CD8-positive, alpha-beta memory T cell (primary cell): ENCODE measurements around the gene TNIK. TPM values are rescaled to one million over a fixed set of nuclear protein-coding genes. Genes with fewer than 3 reads are reported as not detected.

ENCODE experiments used
- CTCF ChIA-PET: fragments of 350-600 bp; sonication (Branson Sonifier 250); formaldehyde crosslinking; loops from one replicate; lab custom pipeline; 2021; ENCODE audit warnings: antibody characterized with exemption; lab: Charles Lee
- POLR2A ChIA-PET: fragments of 350-600 bp; sonication (Branson Sonifier 250); formaldehyde crosslinking; loops from one replicate; lab custom pipeline; 2021; ENCODE audit warnings: antibody characterized with exemption; lab: Charles Lee
- DNase-seq, 5 donors: peaks; one replicate each; pipeline versions ENCODE4 v3.0.0 to v3.0.0-alpha.2; 2020 to 2022; ENCODE audit warnings: mixed read lengths in 1 of 5
- H3K27ac ChIP-seq: one replicate; pipeline ENCODE4 v1.7.0; 2013; ENCODE audit warnings: low read depth, mild to moderate bottlenecking, low read length, moderate library complexity
- H3K27me3 ChIP-seq: 2 replicates; pipeline ENCODE4 v1.7.0; 2013; ENCODE audit warnings: low read length, mild to moderate bottlenecking; ENCODE audit not compliant: insufficient read depth, poor library complexity, severe bottlenecking
- H3K36me3 ChIP-seq: 2 replicates; pipeline ENCODE4 v1.7.0; 2013; ENCODE audit warnings: mild to moderate bottlenecking, low read length, moderate library complexity; ENCODE audit not compliant: insufficient read depth
- H3K4me1 ChIP-seq: 2 replicates; pipeline ENCODE4 v1.7.0; 2013; ENCODE audit warnings: mild to moderate bottlenecking, low read length, moderate library complexity; ENCODE audit not compliant: insufficient read depth
- H3K4me3 ChIP-seq: 2 replicates; pipeline ENCODE4 v1.7.0; 2013; ENCODE audit warnings: mild to moderate bottlenecking, low read length
- H3K9me3 ChIP-seq: 2 replicates; pipeline ENCODE4 v1.7.0; 2013; ENCODE audit warnings: mild to moderate bottlenecking, low read length
- H3K27ac Mint-ChIP-seq, 8 donors: one replicate each; pipeline ENCODE4 v1.8.0; 2020 to 2021; ENCODE audit warnings: mixed read lengths in 8 of 8, mild to moderate bottlenecking in 6 of 8, inconsistent platforms in 3 of 8, moderate library complexity in 3 of 8
- H3K27me3 Mint-ChIP-seq, 2 donors: one replicate each; pipeline ENCODE4 v1.8.0; 2020 to 2021; ENCODE audit warnings: mixed read lengths in 2 of 2, mild to moderate bottlenecking in 1 of 2, moderate library complexity in 1 of 2
- H3K36me3 Mint-ChIP-seq, 3 donors: one replicate each; pipeline ENCODE4 v1.8.0; 2020 to 2021; ENCODE audit warnings: mixed read lengths in 3 of 3, inconsistent platforms in 1 of 3, mild to moderate bottlenecking in 1 of 3
- H3K4me1 Mint-ChIP-seq, 3 donors: one replicate each; pipeline ENCODE4 v1.8.0; 2020 to 2021; ENCODE audit warnings: mixed read lengths in 3 of 3, inconsistent platforms in 1 of 3, mild to moderate bottlenecking in 1 of 3
- H3K4me3 Mint-ChIP-seq, 7 donors: one replicate each; pipeline ENCODE4 v1.8.0; 2020 to 2021; ENCODE audit warnings: mixed read lengths in 7 of 7, mild to moderate bottlenecking in 6 of 7, moderate library complexity in 4 of 7, inconsistent platforms in 2 of 7
- H3K9me3 Mint-ChIP-seq, 5 donors: one replicate each; pipeline ENCODE4 v1.8.0; 2020 to 2022; ENCODE audit warnings: mixed read lengths in 5 of 5, mild to moderate bottlenecking in 3 of 5, moderate library complexity in 2 of 5, inconsistent platforms in 1 of 5
- polyA plus RNA-seq: library from polyadenylated mRNA; unstranded; fragments of 300-500 nt; fragmentation: Illumina TruSeq; gene quantifications from one replicate; pipeline ENCODE4 v1.2.3, GENCODE V29; 2021
- total RNA-seq, 2 experiments: library from RNA; stranded (reverse); gene quantifications; one replicate each; pipeline ENCODE4 v1.2.3, GENCODE V29; 2021

TNIK gene
- total and polyA plus RNA-seq, 3 experiments from 2014 or later, result 15.9 to 19.2 (median 17.7) TPM

DNA sequence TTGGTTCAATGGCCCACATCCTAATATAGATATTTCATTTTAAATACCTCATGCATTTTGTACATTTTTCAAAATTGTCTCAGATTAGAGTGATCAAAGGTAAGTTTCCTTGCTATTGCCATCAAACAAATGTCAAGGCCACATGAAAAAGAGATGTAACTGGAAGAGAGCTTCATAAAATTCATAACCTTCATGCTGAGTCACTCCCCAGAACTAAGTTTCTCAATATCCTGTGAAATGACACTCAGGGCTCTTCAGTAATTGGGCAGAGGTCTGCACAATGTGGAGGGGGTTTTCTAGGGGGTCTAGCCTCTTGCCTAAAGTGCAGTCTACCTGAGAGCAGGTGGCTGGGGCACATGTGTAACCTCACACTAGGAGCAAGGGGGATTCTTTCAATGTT, 281.5 kb downstream of the TNIK start:
- no peak overlapping the region for H3K27ac ChIP-seq
- no peaks in the 10 kb centered on the region for H3K27me3 ChIP-seq
- ChIA-PET POLR2A (no interaction called here), CTCF (no interaction called here)
- Mint-ChIP-seq H3K4me3 (no peak overlapping the region), H3K27me3 (no peaks in the 10 kb centered on the region), H3K9me3 (no peaks in the 10 kb centered on the region), H3K36me3 (peaks cover 15 to 70% (median 44%) of the 10 kb centered on the region in 3 donors), H3K27ac (peak overlapping the region in 2 of 8 donors; percentile 36 to 56), H3K4me1 (peaks cover 9 to 55% (median 9%) of the 10 kb centered on the region in 3 donors)
- H3K4me1 ChIP-seq, result no peaks in the 10 kb centered on the region
- H3K36me3 ChIP-seq, result peaks cover 6% of the 10 kb centered on the region
- no peaks in the 10 kb centered on the region for H3K9me3 ChIP-seq
- H3K4me3 ChIP-seq, result no peak overlapping the region
- no peak for DNase-seq

DNA sequence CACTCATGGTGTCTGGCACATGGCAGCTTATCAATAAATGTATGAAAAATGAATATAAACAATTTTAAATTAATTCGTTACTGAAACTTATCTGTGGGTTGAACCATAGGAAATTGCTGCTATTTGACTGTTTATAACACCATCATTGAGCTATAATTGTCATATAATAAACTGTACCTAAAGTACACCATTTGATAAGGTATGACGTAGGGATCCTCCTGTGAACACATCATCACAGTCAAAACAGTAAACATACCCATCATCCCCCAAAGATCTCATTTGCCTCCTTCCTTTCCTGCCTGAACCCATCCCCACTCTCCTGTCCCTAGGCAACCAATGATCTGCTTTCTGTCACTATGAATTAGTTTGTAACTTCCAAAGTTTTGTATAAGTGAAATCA, 282.7 kb downstream of the TNIK start:
- Histone ChIP-seq H3K4me1 (no peaks in the 10 kb centered on the region), H3K9me3 (no peaks in the 10 kb centered on the region), H3K27ac (no peak overlapping the region), H3K36me3 (peaks cover 6% of the 10 kb centered on the region), H3K27me3 (no peaks in the 10 kb centered on the region), H3K4me3 (no peak overlapping the region)
- DNase-seq, result no peak
- H3K36me3 Mint-ChIP-seq, result peaks cover 9 to 70% (median 38%) of the 10 kb centered on the region in 3 donors
- H3K27ac Mint-ChIP-seq, result no peak overlapping the region
- H3K27me3 Mint-ChIP-seq, result no peaks in the 10 kb centered on the region
- CTCF ChIA-PET, result no interaction called here
- POLR2A ChIA-PET, result no interaction called here
- no peak overlapping the region for H3K4me3 Mint-ChIP-seq
- H3K4me1 Mint-ChIP-seq, result peaks cover 3 to 46% (median 7%) of the 10 kb centered on the region in 3 donors
- no peaks in the 10 kb centered on the region for H3K9me3 Mint-ChIP-seq

DNA sequence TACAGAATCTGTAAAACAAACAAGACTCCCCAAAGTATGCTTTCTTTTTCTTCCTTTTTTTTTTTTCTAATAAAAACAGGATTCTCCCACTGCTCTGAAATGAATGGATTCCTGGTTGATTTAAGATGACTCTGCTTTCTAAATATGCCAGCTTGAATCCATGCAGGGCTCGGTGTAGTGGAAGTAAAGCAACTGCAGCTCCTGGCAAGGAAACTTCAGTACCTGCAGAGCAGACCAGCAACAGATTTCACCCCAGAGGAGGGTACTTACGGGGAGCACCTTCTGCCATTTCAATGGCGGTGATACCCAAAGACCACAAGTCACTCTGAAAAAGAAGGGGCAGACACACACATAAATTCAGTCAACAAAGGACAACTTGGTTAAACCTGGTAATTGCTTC, 283.1 kb downstream of the TNIK start:
- Histone ChIP-seq H3K9me3 (no peaks in the 10 kb centered on the region), H3K4me3 (no peak overlapping the region), H3K36me3 (peaks cover 6% of the 10 kb centered on the region), H3K27me3 (no peaks in the 10 kb centered on the region), H3K4me1 (no peaks in the 10 kb centered on the region), H3K27ac (no peak overlapping the region)
- Mint-ChIP-seq H3K36me3 (peaks cover 9 to 69% (median 36%) of the 10 kb centered on the region in 3 donors), H3K27me3 (no peaks in the 10 kb centered on the region), H3K4me3 (no peak overlapping the region), H3K4me1 (peaks cover 3 to 42% (median 7%) of the 10 kb centered on the region in 3 donors), H3K9me3 (no peaks in the 10 kb centered on the region), H3K27ac (peak overlapping the region in 1 of 8 donors; percentile 21)
- ChIA-PET CTCF (no interaction called here), POLR2A (no interaction called here)
- DNase-seq, result no peak

DNA sequence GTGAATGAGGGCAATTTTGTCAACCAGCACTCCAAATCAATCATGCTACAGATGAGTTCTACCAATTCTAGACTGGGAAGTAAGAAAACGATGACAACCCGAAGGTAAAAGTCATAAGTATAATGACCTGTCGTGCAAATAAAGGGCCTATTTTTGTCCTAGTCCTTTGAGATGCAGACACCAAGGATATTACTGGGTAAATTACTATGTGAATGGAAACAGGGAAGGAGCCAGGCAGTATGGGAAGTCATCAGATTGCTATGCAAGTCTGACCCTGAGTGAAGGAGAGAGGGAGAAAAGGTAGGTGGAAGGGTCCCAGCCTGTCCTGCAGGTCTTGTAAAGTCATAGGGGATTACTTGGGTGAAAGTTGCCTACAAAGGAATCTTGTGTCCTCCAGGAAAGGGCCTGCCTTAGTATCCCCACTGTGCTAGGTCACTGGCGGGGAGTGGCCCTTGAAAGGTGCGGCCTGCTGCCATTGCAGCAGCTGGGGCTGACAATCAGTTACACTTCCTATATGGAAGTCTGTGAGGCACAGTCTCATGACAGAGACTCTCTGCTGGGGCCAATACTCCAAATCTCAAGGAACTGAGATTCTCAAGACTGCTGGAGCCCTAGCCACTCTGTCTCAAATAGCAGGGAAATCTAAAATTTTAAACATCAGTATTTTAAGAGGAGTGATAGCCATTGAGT, 283.8 kb downstream of the TNIK start:
- POLR2A ChIA-PET, result no interaction called here
- Histone ChIP-seq H3K4me3 (no peak overlapping the region), H3K36me3 (peaks cover 13% of the 10 kb centered on the region), H3K9me3 (no peaks in the 10 kb centered on the region), H3K27ac (no peak overlapping the region), H3K27me3 (no peaks in the 10 kb centered on the region), H3K4me1 (no peaks in the 10 kb centered on the region)
- no peaks in the 10 kb centered on the region for H3K9me3 Mint-ChIP-seq
- no peaks in the 10 kb centered on the region for H3K27me3 Mint-ChIP-seq
- H3K4me3 Mint-ChIP-seq, result no peak overlapping the region
- peaks cover 3 to 38% (median 7%) of the 10 kb centered on the region in 3 donors for H3K4me1 Mint-ChIP-seq
- CTCF ChIA-PET, result no interaction called here
- H3K36me3 Mint-ChIP-seq, result peaks cover 6 to 71% (median 35%) of the 10 kb centered on the region in 3 donors
- DNase-seq, result no peak
- peak overlapping the region in 4 of 8 donors; percentile 1 to 31 (median 16) for H3K27ac Mint-ChIP-seq

DNA sequence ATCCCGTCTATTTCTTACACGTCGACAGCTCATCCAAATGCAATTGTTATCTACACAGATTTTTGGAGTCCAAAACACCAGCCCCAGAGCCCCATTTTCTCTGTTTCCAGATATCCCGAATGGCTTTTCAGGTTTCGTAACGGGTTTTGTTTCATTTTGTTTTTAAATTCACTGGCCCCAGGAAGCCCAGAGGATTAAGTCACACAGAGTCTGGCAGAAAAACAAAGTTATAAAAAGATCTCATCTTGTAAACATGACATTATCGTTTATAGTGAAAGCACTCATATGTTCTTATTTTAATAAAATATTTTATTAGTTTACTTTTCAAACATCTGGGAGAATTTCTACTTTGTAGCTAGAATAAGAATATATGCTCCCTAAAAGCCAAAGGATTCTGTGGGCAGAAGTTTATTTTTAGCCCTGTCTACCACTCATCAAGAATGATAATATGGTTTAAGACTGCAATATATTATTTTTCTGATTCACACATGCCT, 284.4 kb downstream of the TNIK start:
- H3K27me3 Mint-ChIP-seq, result no peaks in the 10 kb centered on the region
- peak overlapping the region in 1 of 8 donors; percentile 11 for H3K27ac Mint-ChIP-seq
- H3K9me3 Mint-ChIP-seq, result no peaks in the 10 kb centered on the region
- H3K36me3 Mint-ChIP-seq, result peaks cover 6 to 71% (median 36%) of the 10 kb centered on the region in 3 donors
- H3K4me3 ChIP-seq, result no peak overlapping the region
- peaks cover 13% of the 10 kb centered on the region for H3K36me3 ChIP-seq
- H3K27me3 ChIP-seq, result no peaks in the 10 kb centered on the region
- H3K27ac ChIP-seq, result no peak overlapping the region
- no peaks in the 10 kb centered on the region for H3K9me3 ChIP-seq
- DNase-seq, result no peak
- ChIA-PET POLR2A (no interaction called here), CTCF (interaction anchor here (1.3 kb wide), 1 partner anchor 229 kb away, joined by 3 read pairs; no protein-coding TSS in a partner anchor)
- H3K4me1 Mint-ChIP-seq, result peaks cover 3 to 32% (median 7%) of the 10 kb centered on the region in 3 donors
- no peaks in the 10 kb centered on the region for H3K4me1 ChIP-seq
- H3K4me3 Mint-ChIP-seq, result no peak overlapping the region

DNA sequence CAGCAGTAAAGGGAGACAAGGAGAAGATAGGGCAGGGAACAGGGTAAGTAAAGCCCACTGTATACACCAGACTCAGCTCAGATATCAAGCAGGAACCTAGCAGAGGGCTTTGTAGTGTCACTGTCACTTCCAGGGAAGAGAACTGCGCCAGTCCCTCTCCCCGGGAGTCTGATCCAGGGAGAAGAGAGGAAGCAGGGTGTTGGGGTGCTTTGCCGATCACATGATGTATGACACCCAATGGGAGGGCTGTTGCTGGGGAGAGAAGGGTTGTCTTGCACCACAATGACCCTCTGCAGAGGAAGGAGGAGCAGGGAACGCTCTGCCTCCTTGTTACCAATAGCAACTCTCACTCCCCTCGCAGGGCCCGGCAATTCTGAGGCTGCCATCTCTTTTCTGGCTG, 286.5 kb downstream of the TNIK start:
- ChIA-PET CTCF (interaction anchor here (0.7 kb wide), 1 partner anchor 370 kb away, joined by 3 read pairs; no protein-coding TSS in a partner anchor), POLR2A (no interaction called here)
- Histone ChIP-seq H3K27me3 (no peaks in the 10 kb centered on the region), H3K36me3 (peaks cover 13% of the 10 kb centered on the region), H3K9me3 (no peaks in the 10 kb centered on the region), H3K4me1 (no peaks in the 10 kb centered on the region), H3K27ac (no peak overlapping the region), H3K4me3 (no peak overlapping the region)
- no peaks in the 10 kb centered on the region for H3K27me3 Mint-ChIP-seq
- no peaks in the 10 kb centered on the region for H3K9me3 Mint-ChIP-seq
- H3K36me3 Mint-ChIP-seq, result peaks cover 6 to 71% (median 31%) of the 10 kb centered on the region in 3 donors
- peak overlapping the region in 4 of 8 donors; percentile 21 to 73 (median 29) for H3K27ac Mint-ChIP-seq
- peaks cover 0 to 26% (median 4%) of the 10 kb centered on the region in 3 donors for H3K4me1 Mint-ChIP-seq
- H3K4me3 Mint-ChIP-seq, result no peak overlapping the region
- DNase-seq, result no peak

DNA sequence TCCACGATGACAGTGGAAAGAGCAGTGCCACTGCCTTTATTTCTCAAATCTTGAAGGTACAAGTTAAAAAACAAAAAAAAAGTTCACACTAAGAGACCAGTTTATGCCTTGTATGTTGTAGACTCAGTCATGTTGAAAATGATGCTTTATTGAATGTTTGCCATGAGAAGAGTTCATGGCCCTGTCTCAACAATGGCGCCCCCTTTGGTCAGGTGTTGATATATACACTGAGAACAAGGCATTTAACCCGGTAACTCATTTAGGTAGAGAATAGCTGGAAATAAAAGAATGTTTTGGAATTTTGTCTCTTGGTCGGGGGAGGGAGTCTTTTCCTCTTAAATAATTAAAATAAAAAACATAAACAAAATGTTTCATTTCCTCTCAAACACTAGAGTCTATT, 288.1 kb downstream of the TNIK start:
- H3K27me3 ChIP-seq, result no peaks in the 10 kb centered on the region
- DNase-seq, result no peak
- ChIA-PET CTCF (no interaction called here), POLR2A (no interaction called here)
- Mint-ChIP-seq H3K9me3 (no peaks in the 10 kb centered on the region), H3K36me3 (peaks cover 6 to 74% (median 30%) of the 10 kb centered on the region in 3 donors), H3K27ac (no peak overlapping the region), H3K4me1 (peaks cover 7 to 28% (median 10%) of the 10 kb centered on the region in 3 donors), H3K4me3 (no peak overlapping the region), H3K27me3 (no peaks in the 10 kb centered on the region)
- no peaks in the 10 kb centered on the region for H3K4me1 ChIP-seq
- H3K9me3 ChIP-seq, result no peaks in the 10 kb centered on the region
- peaks cover 13% of the 10 kb centered on the region for H3K36me3 ChIP-seq
- H3K4me3 ChIP-seq, result no peak overlapping the region
- H3K27ac ChIP-seq, result no peak overlapping the region

DNA sequence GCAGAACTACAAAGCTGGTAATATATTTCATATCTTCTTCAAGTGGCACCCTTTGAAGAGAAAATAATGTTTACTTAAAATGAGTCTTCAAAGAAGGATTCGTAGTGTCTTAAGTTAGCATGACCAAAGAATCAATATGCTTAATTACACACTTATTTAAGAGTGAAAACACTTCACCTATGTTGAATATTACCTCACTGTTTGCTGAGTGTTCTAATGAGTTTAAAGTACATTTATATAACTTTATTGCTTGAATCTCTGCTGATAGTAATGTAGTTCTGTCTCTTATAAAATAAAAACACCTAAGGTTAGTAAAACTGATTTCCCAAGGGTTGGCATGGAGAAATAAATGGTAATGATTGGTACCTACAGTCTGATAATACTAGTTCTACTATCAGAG, 290.3 kb downstream of the TNIK start:
- H3K27me3 ChIP-seq, result no peaks in the 10 kb centered on the region
- no peaks in the 10 kb centered on the region for H3K9me3 ChIP-seq
- Mint-ChIP-seq H3K9me3 (no peaks in the 10 kb centered on the region), H3K4me1 (peaks cover 20 to 31% (median 28%) of the 10 kb centered on the region in 3 donors), H3K36me3 (peaks cover 11 to 74% (median 36%) of the 10 kb centered on the region in 3 donors), H3K27me3 (no peaks in the 10 kb centered on the region), H3K4me3 (no peak overlapping the region), H3K27ac (peak overlapping the region in 2 of 8 donors; percentile 26 to 48)
- no peak overlapping the region for H3K27ac ChIP-seq
- peaks cover 7% of the 10 kb centered on the region for H3K36me3 ChIP-seq
- H3K4me3 ChIP-seq, result no peak overlapping the region
- ChIA-PET POLR2A (no interaction called here), CTCF (no interaction called here)
- no peaks in the 10 kb centered on the region for H3K4me1 ChIP-seq
- no peak for DNase-seq
